Measurements from ENCODE around the gene NAV2. TPM values are rescaled to one million over a fixed set of nuclear protein-coding genes. Genes with fewer than 3 reads are reported as not detected.

The NAV2 gene
- total and polyA plus RNA-seq, 2 donors (not counting 1 experiment from before 2014, with no cell fraction given), result 8.1 to 14.0 TPM

- H3K4me3 ChIP-seq (replicated peaks in 1 of 4; ENCODE audit: control extremely low read depth in 1 of 4, insufficient read depth in 1 of 4, low read depth in 3 of 4, low read length in 4 of 4), result no peak overlapping the region
- H3K79me2 ChIP-seq (ENCODE audit: control insufficient read depth, insufficient read depth, low read length), result peaks cover 90% of the 10 kb centered on the region
- no peaks in the 10 kb centered on the region for H3K27me3 ChIP-seq (ENCODE audit: control insufficient read depth, insufficient read depth, low read length)
- H4K20me1 ChIP-seq (ENCODE audit: control insufficient read depth, extremely low read depth, insufficient read depth, low read length), result peaks cover 2% of the 10 kb centered on the region
- no peak for DNase-seq (ENCODE audit: low read depth in 2 of 2)
- H3K27ac ChIP-seq (ENCODE audit: insufficient read depth, low read length), result no peak overlapping the region
- H3K4me1 ChIP-seq (ENCODE audit: control insufficient read depth, extremely low read depth, insufficient read depth, low read length), result peaks cover 2% of the 10 kb centered on the region
- TF ChIP-seq EZH2 (IDR thresholded peaks at IDR 0.05; ENCODE audit: low read length, missing control alignments), result no peak
- TF ChIP-seq CTCF (conservative IDR thresholded peaks at IDR 0.05 in 1 of 2, IDR thresholded peaks at IDR 0.05 in 1 of 2; ENCODE audit: low read depth in 1 of 2, low read length in 2 of 2), result no peak
- no peak overlapping the region for H2AFZ ChIP-seq (ENCODE audit: low read length)
- H3K36me3 ChIP-seq (ENCODE audit: control insufficient read depth, insufficient read depth, low read length), result no peaks in the 10 kb centered on the region
- no peak overlapping the region for H3K4me2 ChIP-seq (ENCODE audit: extremely low read depth, insufficient read depth, low read length)
- no peaks in the 10 kb centered on the region for H3K9me3 ChIP-seq (ENCODE audit: control insufficient read depth, insufficient read depth, low read depth, low read length)
- no peak overlapping the region for H3K9ac ChIP-seq (ENCODE audit: insufficient read depth, low read length)
Measured at GRCh38 chr11:19735909-19736498, 23.4 kb downstream of the NAV2 start.

GRCh38 chr11:19736831-19737230 lies 24.2 kb downstream of the NAV2 start:
- Histone ChIP-seq H3K36me3 (ENCODE audit: control insufficient read depth, insufficient read depth, low read length) (no peaks in the 10 kb centered on the region), H3K4me1 (ENCODE audit: control insufficient read depth, extremely low read depth, insufficient read depth, low read length) (peaks cover 2% of the 10 kb centered on the region), H3K4me3 (replicated peaks in 1 of 4; ENCODE audit: control extremely low read depth in 1 of 4, insufficient read depth in 1 of 4, low read depth in 3 of 4, low read length in 4 of 4) (no peak overlapping the region), H3K27ac (ENCODE audit: insufficient read depth, low read length) (no peak overlapping the region), H3K27me3 (ENCODE audit: control insufficient read depth, insufficient read depth, low read length) (no peaks in the 10 kb centered on the region), H3K9me3 (ENCODE audit: control insufficient read depth, insufficient read depth, low read depth, low read length) (no peaks in the 10 kb centered on the region), H3K4me2 (ENCODE audit: extremely low read depth, insufficient read depth, low read length) (no peak overlapping the region), H3K9ac (ENCODE audit: insufficient read depth, low read length) (no peak overlapping the region), H4K20me1 (ENCODE audit: control insufficient read depth, extremely low read depth, insufficient read depth, low read length) (peaks cover 2% of the 10 kb centered on the region), H2AFZ (ENCODE audit: low read length) (no peak overlapping the region), H3K79me2 (ENCODE audit: control insufficient read depth, insufficient read depth, low read length) (peaks cover 84% of the 10 kb centered on the region)
- no peak for DNase-seq (ENCODE audit: low read depth in 2 of 2)
- no peak for TF ChIP-seq CTCF (conservative IDR thresholded peaks at IDR 0.05 in 1 of 2, IDR thresholded peaks at IDR 0.05 in 1 of 2; ENCODE audit: low read depth in 1 of 2, low read length in 2 of 2)
- no peak for TF ChIP-seq EZH2 (IDR thresholded peaks at IDR 0.05; ENCODE audit: low read length, missing control alignments)

- H4K20me1 ChIP-seq (ENCODE audit: control insufficient read depth, extremely low read depth, insufficient read depth, low read length), result peaks cover 2% of the 10 kb centered on the region
Measured at GRCh38 chr11:19737575-19737974, 24.9 kb downstream of the NAV2 start.

More at GRCh38 chr11:19737575-19737974, 24.9 kb downstream of the NAV2 start:
- Histone ChIP-seq H2AFZ (ENCODE audit: low read length) (no peak overlapping the region), H3K9ac (ENCODE audit: insufficient read depth, low read length) (no peak overlapping the region), H3K27ac (ENCODE audit: insufficient read depth, low read length) (no peak overlapping the region), H3K27me3 (ENCODE audit: control insufficient read depth, insufficient read depth, low read length) (no peaks in the 10 kb centered on the region), H3K4me1 (ENCODE audit: control insufficient read depth, extremely low read depth, insufficient read depth, low read length) (peaks cover 2% of the 10 kb centered on the region), H3K4me3 (replicated peaks in 1 of 4; ENCODE audit: control extremely low read depth in 1 of 4, insufficient read depth in 1 of 4, low read depth in 3 of 4, low read length in 4 of 4) (no peak overlapping the region), H3K9me3 (ENCODE audit: control insufficient read depth, insufficient read depth, low read depth, low read length) (no peaks in the 10 kb centered on the region), H3K4me2 (ENCODE audit: extremely low read depth, insufficient read depth, low read length) (no peak overlapping the region), H3K36me3 (ENCODE audit: control insufficient read depth, insufficient read depth, low read length) (no peaks in the 10 kb centered on the region), H3K79me2 (ENCODE audit: control insufficient read depth, insufficient read depth, low read length) (peaks cover 86% of the 10 kb centered on the region)
- no peak for DNase-seq (ENCODE audit: low read depth in 2 of 2)
- TF ChIP-seq EZH2 (IDR thresholded peaks at IDR 0.05; ENCODE audit: low read length, missing control alignments), result no peak
- TF ChIP-seq CTCF (conservative IDR thresholded peaks at IDR 0.05 in 1 of 2, IDR thresholded peaks at IDR 0.05 in 1 of 2; ENCODE audit: low read depth in 1 of 2, low read length in 2 of 2), result no peak
